OCI-LY3 (cell line): ENCODE data around the gene SLC3A2.

Source experiments
- H2AFZ ChIP-seq: fragments of 200-600, 300-600 bp; shearing (Covaris generic); 2 replicates; pipeline ENCODE4 v1.6.0; 2014; ENCODE audit warnings: antibody characterized with exemption, low read depth, low read length
- H3K27ac ChIP-seq: fragments of 200-600, 300-600 bp; sonication (generic); 2 replicates; pipeline ENCODE4 v1.5.1; 2014; ENCODE audit warnings: mild to moderate bottlenecking, low read length, moderate library complexity, mixed read lengths
- H3K27me3 ChIP-seq: fragments of 200-600, 300-600 bp; sonication (generic); 2 replicates; pipeline ENCODE4 v1.6.1; 2014; ENCODE audit warnings: low read depth, low read length, mixed read lengths
- H3K36me3 ChIP-seq: fragments of 200-600, 300-600 bp; sonication (generic); replicated peaks from 2 replicates; pipeline ENCODE3; 2014; ENCODE audit warnings: low read depth, low read length, mixed read lengths
- H3K4me1 ChIP-seq: fragments of 300-600, 200-600 bp; sonication (generic); 2 replicates; pipeline ENCODE4 v1.6.1; 2014; ENCODE audit warnings: low read length, mixed read lengths
- H3K4me2 ChIP-seq: fragments of 200-600, 300-600 bp; sonication (generic); 2 replicates; pipeline ENCODE4 v1.6.1; 2014; ENCODE audit warnings: low read length, mixed read lengths
- H3K4me3 ChIP-seq: fragments of 300-600, 200-600 bp; sonication (generic); 2 replicates; pipeline ENCODE4 v1.5.1; 2014; ENCODE audit warnings: antibody characterized with exemption, mild to moderate bottlenecking, low read length, moderate library complexity
- H3K79me2 ChIP-seq: fragments of 300-600, 200-600 bp; shearing (Covaris generic); 2 replicates; pipeline ENCODE4 v1.6.1; 2014; ENCODE audit warnings: mild to moderate bottlenecking, low read length, mixed read lengths
- H3K9ac ChIP-seq: fragments of 300-600, 200-600 bp; shearing (Covaris generic); 2 replicates; pipeline ENCODE4 v1.6.0; 2014; ENCODE audit warnings: mild to moderate bottlenecking, low read length, moderate library complexity
- H3K9me3 ChIP-seq: fragments of 200-600, 300-600 bp; shearing (Covaris generic); 2 replicates; pipeline ENCODE4 v1.6.1; 2014; ENCODE audit warnings: low read length, mixed read lengths; ENCODE audit not compliant: insufficient read depth
- H4K20me1 ChIP-seq: fragments of 200-600, 300-600 bp; sonication (generic); 2 replicates; pipeline ENCODE4 v1.6.1; 2016; ENCODE audit warnings: low read length, mixed read lengths; ENCODE audit not compliant: insufficient read depth
- CTCF ChIP-seq: fragments of 200-600, 300-600 bp; sonication (generic); IDR thresholded peaks from 2 replicates; pipeline ENCODE4 v1.5.1; 2014; ENCODE audit warnings: antibody characterized with exemption, low read length, low read depth
- EZH2phosphoT487 ChIP-seq: fragments of 200-600 bp; shearing (Covaris generic); IDR thresholded peaks from 2 replicates; pipeline ENCODE4 v1.6.1; 2018; ENCODE audit warnings: antibody characterized with exemption, mixed run types, low read depth

Gene SLC3A2

GRCh38 chr11:62882788-62883501, 2.2 kb downstream of the SLC3A2 start:
- Histone ChIP-seq H3K9ac (peak overlapping the region; percentile 95), H3K4me1 (peaks cover 23% of the 10 kb centered on the region), H3K4me3 (peak overlapping the region; percentile 87), H3K9me3 (no peaks in the 10 kb centered on the region), H3K27me3 (no peaks in the 10 kb centered on the region), H3K27ac (peak overlapping the region; percentile 92), H3K4me2 (peak overlapping the region; percentile 85), H2AFZ (no peak overlapping the region), H4K20me1 (peaks cover 46% of the 10 kb centered on the region), H3K36me3 (peaks cover 71% of the 10 kb centered on the region), H3K79me2 (peaks cover 81% of the 10 kb centered on the region)
- TF ChIP-seq CTCF (no peak), EZH2phosphoT487 (no peak)

GRCh38 chr11:62883673-62884072, 3.0 kb downstream of the SLC3A2 start:
- TF ChIP-seq CTCF (no peak), EZH2phosphoT487 (no peak)
- Histone ChIP-seq H3K4me2 (no peak overlapping the region), H3K27ac (no peak overlapping the region), H3K36me3 (peaks cover 79% of the 10 kb centered on the region), H3K9me3 (no peaks in the 10 kb centered on the region), H3K9ac (no peak overlapping the region), H2AFZ (no peak overlapping the region), H3K79me2 (peaks cover 74% of the 10 kb centered on the region), H3K4me1 (peaks cover 23% of the 10 kb centered on the region), H3K27me3 (no peaks in the 10 kb centered on the region), H4K20me1 (peaks cover 53% of the 10 kb centered on the region), H3K4me3 (no peak overlapping the region)

GRCh38 chr11:62885137-62885750, 4.5 kb downstream of the SLC3A2 start:
- H3K4me3 ChIP-seq = no peak overlapping the region
- TF ChIP-seq CTCF (no peak), EZH2phosphoT487 (no peak)
- no peak overlapping the region for H3K27ac ChIP-seq
- H3K4me2 ChIP-seq = no peak overlapping the region
- peaks cover 84% of the 10 kb centered on the region for H3K36me3 ChIP-seq
- no peaks in the 10 kb centered on the region for H3K27me3 ChIP-seq
- H3K9me3 ChIP-seq = no peaks in the 10 kb centered on the region
- H3K79me2 ChIP-seq = peaks cover 58% of the 10 kb centered on the region
- H3K9ac ChIP-seq = no peak overlapping the region
- peaks cover 57% of the 10 kb centered on the region for H4K20me1 ChIP-seq
- peaks cover 13% of the 10 kb centered on the region for H3K4me1 ChIP-seq
- H2AFZ ChIP-seq = no peak overlapping the region

- H2AFZ ChIP-seq = no peak overlapping the region
- peaks cover 62% of the 10 kb centered on the region for H3K36me3 ChIP-seq
- no peak overlapping the region for H3K9ac ChIP-seq
- no peak overlapping the region for H3K27ac ChIP-seq
- no peak overlapping the region for H3K4me3 ChIP-seq
- no peaks in the 10 kb centered on the region for H3K4me1 ChIP-seq
- no peak overlapping the region for H3K4me2 ChIP-seq
- no peaks in the 10 kb centered on the region for H3K9me3 ChIP-seq
- H4K20me1 ChIP-seq = peaks cover 53% of the 10 kb centered on the region
- TF ChIP-seq CTCF (no peak), EZH2phosphoT487 (no peak)
- H3K27me3 ChIP-seq = no peaks in the 10 kb centered on the region
- H3K79me2 ChIP-seq = peaks cover 28% of the 10 kb centered on the region
Measured at GRCh38 chr11:62888406-62888805, 7.7 kb downstream of the SLC3A2 start.
